H1 (cell line): ENCODE data around the gene CELF2. TPM values are rescaled to one million over a fixed set of nuclear protein-coding genes. Genes with fewer than 3 reads are reported as not detected.

Source experiments
- CTCF ChIA-PET: fragments of 300-600 bp; sonication (Branson Sonifier 250); formaldehyde crosslinking; loops from one replicate; lab custom pipeline; 2021; ENCODE audit not compliant: partially characterized antibody; lab: Charles Lee
- POLR2A ChIA-PET: fragments of 300-600 bp; sonication (Branson Sonifier 250); formaldehyde crosslinking; loops from one replicate; lab custom pipeline; 2021; ENCODE audit warnings: inconsistent platforms; ENCODE audit not compliant: partially characterized antibody; lab: Charles Lee
- DNase-seq, 2 experiments: peaks; one replicate each; pipeline versions ENCODE4 v3.0.0 to v3.0.0-alpha.2; 2010 to 2022; ENCODE audit warnings: low spot score in 2 of 2, low read depth in 1 of 2, mixed read lengths in 1 of 2
- FAIRE-seq: peaks from 2 replicates; lab custom pipeline; 2011; peaks lifted over from hg19 to GRCh38; lab: Jason Lieb, UNC
- H2AFZ ChIP-seq: 2 replicates; pipeline ENCODE4 v1.8.1; 2012; ENCODE audit warnings: low read length, inconsistent platforms
- H2AK5ac ChIP-seq: 2 replicates; pipeline ENCODE4 v1.6.1; 2013; ENCODE audit warnings: low read depth, low read length
- H2BK120ac ChIP-seq: replicated peaks from 2 replicates; pipeline ENCODE3; 2013; ENCODE audit warnings: low read depth, low read length, inconsistent platforms
- H2BK12ac ChIP-seq: 2 replicates; pipeline ENCODE4 v1.6.1; 2013; ENCODE audit warnings: low read depth, low read length
- H2BK15ac ChIP-seq: 2 replicates; pipeline ENCODE4 v1.6.1; 2013; ENCODE audit warnings: low read length
- H2BK20ac ChIP-seq: 2 replicates; pipeline ENCODE4 v1.6.1; 2013; ENCODE audit warnings: low read length
- H2BK5ac ChIP-seq: 2 replicates; pipeline ENCODE4 v1.6.1; 2013; ENCODE audit warnings: low read depth, low read length
- H3K14ac ChIP-seq: 2 replicates; pipeline ENCODE4 v1.6.1; 2013; ENCODE audit warnings: inconsistent platforms; ENCODE audit not compliant: insufficient read length
- H3K18ac ChIP-seq: 2 replicates; pipeline ENCODE4 v1.6.1; 2013; ENCODE audit warnings: low read length; ENCODE audit errors: extremely low read depth
- H3K23ac ChIP-seq: 2 replicates; pipeline ENCODE4 v1.6.1; 2013; ENCODE audit warnings: inconsistent platforms; ENCODE audit not compliant: insufficient read length
- H3K23me2 ChIP-seq: 2 replicates; pipeline ENCODE4 v1.6.1; 2013; ENCODE audit warnings: low read depth, low read length
- H3K27ac ChIP-seq: 2 replicates; pipeline ENCODE4 v1.6.1; 2011; ENCODE audit warnings: low read depth, low read length, inconsistent platforms
- H3K27me3 ChIP-seq, 4 experiments: replicated peaks in 1 of 4; 1 replicate in 1 of 4; 2 replicates in 3 of 4; pipeline versions ENCODE4 v1.6.1 to v1.8.1; 2011 to 2013; ENCODE audit warnings: low read length in 3 of 4, mild to moderate bottlenecking in 3 of 4, inconsistent platforms in 2 of 4, mixed read lengths in 2 of 4, moderate library complexity in 1 of 4; ENCODE audit not compliant: control insufficient read depth in 3 of 4, insufficient read depth in 3 of 4; ENCODE audit errors: extremely low read depth in 1 of 4
- H3K36me3 ChIP-seq, 4 experiments: 2 replicates each; pipeline versions ENCODE4 v1.6.1 to v1.8.1; 2011 to 2013; ENCODE audit warnings: mild to moderate bottlenecking in 4 of 4, low read length in 3 of 4, moderate library complexity in 2 of 4, control low read depth in 1 of 4, inconsistent platforms in 1 of 4; ENCODE audit not compliant: insufficient read depth in 4 of 4, control insufficient read depth in 2 of 4
- H3K4ac ChIP-seq: replicated peaks from 2 replicates; pipeline ENCODE3; 2013; ENCODE audit warnings: low read length, low read depth, mixed read lengths, inconsistent platforms; ENCODE audit not compliant: insufficient read length
- H3K4me1 ChIP-seq, 4 experiments: replicated peaks in 1 of 4; 1 replicate in 1 of 4; 2 replicates in 3 of 4; pipeline versions ENCODE4 v1.6.1 to v1.8.1; 2011 to 2013; ENCODE audit warnings: low read length in 3 of 4, inconsistent platforms in 2 of 4, mixed read lengths in 1 of 4; ENCODE audit not compliant: insufficient read depth in 4 of 4, control insufficient read depth in 3 of 4
- H3K4me2 ChIP-seq, 2 experiments: 2 replicates each; pipeline versions ENCODE4 v1.6.1 to v1.8.1; 2011 to 2013; ENCODE audit warnings: low read depth in 2 of 2, low read length in 2 of 2, control low read depth in 1 of 2, inconsistent platforms in 1 of 2, mild to moderate bottlenecking in 1 of 2; ENCODE audit not compliant: insufficient read depth in 1 of 2
- H3K4me3 ChIP-seq, 4 experiments: fragments of 200-600, 300-600 bp in 1 of 4; sonication (generic), shearing (Covaris generic), sonication (Bioruptor Twin) in 1 of 4; 2 replicates each; pipeline versions ENCODE4 v1.5.1 to v1.8.1; 2011 to 2016; ENCODE audit warnings: low read length in 4 of 4, low read depth in 3 of 4, control low read depth in 2 of 4, inconsistent platforms in 2 of 4, mild to moderate bottlenecking in 2 of 4, mixed read lengths in 1 of 4, moderate library complexity in 1 of 4; ENCODE audit not compliant: insufficient read depth in 2 of 4; ENCODE audit errors: extremely low read depth in 1 of 4
- H3K56ac ChIP-seq: replicated peaks from 2 replicates; pipeline ENCODE3; 2013; ENCODE audit warnings: low read depth, mild to moderate bottlenecking, mixed read lengths, low read length, inconsistent platforms; ENCODE audit not compliant: insufficient read length
- H3K79me1 ChIP-seq: 2 replicates; pipeline ENCODE4 v1.6.1; 2013; ENCODE audit warnings: low read depth, low read length, control low read depth
- H3K79me2 ChIP-seq, 2 experiments: 2 replicates each; pipeline versions ENCODE4 v1.6.1 to v1.8.1; 2012 to 2013; ENCODE audit warnings: low read length in 2 of 2, mild to moderate bottlenecking in 2 of 2, inconsistent platforms in 1 of 2; ENCODE audit not compliant: insufficient read depth in 2 of 2, control insufficient read depth in 1 of 2
- H3K9ac ChIP-seq, 4 experiments: replicated peaks in 1 of 4; 1 replicate in 1 of 4; 2 replicates in 3 of 4; pipeline versions ENCODE4 v1.6.1 to v1.8.1; 2011 to 2013; ENCODE audit warnings: low read depth in 3 of 4, low read length in 3 of 4, control low read depth in 2 of 4, mild to moderate bottlenecking in 2 of 4, moderate library complexity in 2 of 4, inconsistent platforms in 1 of 4; ENCODE audit errors: extremely low read depth in 1 of 4
- H3K9me3 ChIP-seq, 2 experiments: 2 replicates each; pipeline versions ENCODE4 v1.6.1 to v1.8.1; 2012 to 2013; ENCODE audit warnings: mild to moderate bottlenecking in 2 of 2, moderate library complexity in 2 of 2, control low read depth in 1 of 2, inconsistent platforms in 1 of 2, low read depth in 1 of 2, low read length in 1 of 2, mixed read lengths in 1 of 2; ENCODE audit not compliant: insufficient read depth in 2 of 2
- H4K20me1 ChIP-seq, 2 experiments: replicated peaks in 1 of 2; 2 replicates each; pipeline versions ENCODE3 to v1.8.1; 2011 to 2013; ENCODE audit warnings: inconsistent platforms in 2 of 2, low read length in 2 of 2, mild to moderate bottlenecking in 1 of 2; ENCODE audit not compliant: insufficient read depth in 2 of 2, control insufficient read depth in 1 of 2
- H4K5ac ChIP-seq: 2 replicates; pipeline ENCODE4 v1.6.1; 2013; ENCODE audit warnings: low read length, low read depth, mixed read lengths, inconsistent platforms; ENCODE audit not compliant: insufficient read length
- H4K8ac ChIP-seq: 2 replicates; pipeline ENCODE4 v1.8.0; 2013; ENCODE audit warnings: mild to moderate bottlenecking, moderate library complexity, low read length, inconsistent platforms; ENCODE audit not compliant: insufficient read depth; ENCODE audit errors: extremely low read depth
- H4K91ac ChIP-seq: replicated peaks from 2 replicates; pipeline ENCODE3; 2013; ENCODE audit warnings: low read length, mixed read lengths, inconsistent platforms; ENCODE audit not compliant: insufficient read length
- CBX8 ChIP-seq: fragments of 300-800, 300-1000 bp; sonication (generic); IDR thresholded peaks from 2 replicates; pipeline ENCODE4 v1.7.1; 2016; ENCODE audit warnings: low read depth, low read length, borderline replicate concordance
- GTF2F1 ChIP-seq: IDR thresholded peaks from 2 replicates; pipeline ENCODE4 v1.6.1; 2012; ENCODE audit warnings: low read depth, low read length, improper control_type of control experiment, borderline replicate concordance
- HDAC6 ChIP-seq: IDR thresholded peaks from one replicate; pipeline ENCODE4 v1.7.1; 2012; ENCODE audit warnings: low read depth, mild to moderate bottlenecking, inconsistent platforms, low read length, moderate library complexity
- RBBP5 ChIP-seq: IDR thresholded peaks from 2 replicates; pipeline ENCODE4 v1.7.1; 2012; ENCODE audit warnings: low read depth, mild to moderate bottlenecking, inconsistent platforms, low read length, moderate library complexity, borderline replicate concordance
- SIRT6 ChIP-seq: IDR thresholded peaks from one replicate; pipeline ENCODE4 v1.7.1; 2012; ENCODE audit warnings: low read length, inconsistent platforms
- TAF7 ChIP-seq: optimal IDR thresholded peaks from 2 replicates; pipeline ENCODE3; 2011; ENCODE audit warnings: low read depth, mild to moderate bottlenecking, inconsistent platforms, low read length, moderate library complexity, borderline replicate concordance
- TCF12 ChIP-seq: IDR thresholded peaks from 2 replicates; pipeline ENCODE4 v1.6.1; 2011; ENCODE audit warnings: low read depth, mild to moderate bottlenecking, low read length
- YY1 ChIP-seq: IDR thresholded peaks from 2 replicates; pipeline ENCODE4 v1.6.1; 2011; ENCODE audit warnings: low read depth, mild to moderate bottlenecking, low read length
- ZNF274 ChIP-seq: IDR thresholded peaks from 2 replicates; pipeline ENCODE4 v1.7.0; 2012; ENCODE audit warnings: low read length, borderline replicate concordance; ENCODE audit errors: extremely low read depth
- WGBS, 2 experiments: shearing (Covaris generic) in 1 of 2; methylation state at CpG; one replicate each; pipeline versions ENCODE4 v1.1.6 to v1.1.7; 2013 to 2015; ENCODE audit warnings: low lambda C conversion rate in 2 of 2, mixed read lengths in 2 of 2, inconsistent platforms in 1 of 2, low coverage in 1 of 2, missing lambda C conversion rate in 1 of 2; ENCODE audit not compliant: insufficient replicate concordance in 2 of 2, insufficient coverage in 1 of 2, insufficient read length in 1 of 2; ENCODE audit errors: extremely low coverage in 1 of 2, missing lambda C conversion rate in 1 of 2; 5-methylcytosine and 5-hydroxymethylcytosine counted together
- polyA plus RNA-seq, 7 experiments: library from polyadenylated mRNA; depleted of rRNA in 3 of 7; stranded (reverse) in 5 of 7; unstranded in 2 of 7; fragments of >200 nt in 5 of 7; fragments of 200-250 nt in 2 of 7; gene quantifications; 1 replicate in 5 of 7; 2 replicates in 1 of 7; 4 replicates in 1 of 7; pipeline versions ENCODE4 v1.2.1 to v1.2.3, GENCODE V29; 2011 to 2013; ENCODE audit warnings: missing spikeins in 2 of 7, mixed read lengths in 2 of 7
- total RNA-seq: library from RNA; stranded (reverse); fragmentation: NEBNext Ultra II Directional; extraction: Animal tissue kit (Norgen Biotek cat#: 25700); gene quantifications from 2 replicates; pipeline ENCODE4 v1.2.1, GENCODE V29; 2021
- TF ChIP-seq, protein P1 (sequence below): IDR thresholded peaks from 2 replicates; pipeline ENCODE4 v1.6.1; 2012; ENCODE audit warnings: low read length, inconsistent platforms
- TF ChIP-seq, protein P2 (sequence below): IDR thresholded peaks from 2 replicates; pipeline ENCODE4 v1.6.1; 2011; ENCODE audit warnings: low read depth, mild to moderate bottlenecking, low read length; ENCODE audit not compliant: insufficient read depth

CELF2 gene
- total and polyA plus RNA-seq, 2 of the 8 experiments (the other 6 are each of a cell fraction or from before 2014, with no cell fraction given), result 18.3 to 22.7 TPM

DNA sequence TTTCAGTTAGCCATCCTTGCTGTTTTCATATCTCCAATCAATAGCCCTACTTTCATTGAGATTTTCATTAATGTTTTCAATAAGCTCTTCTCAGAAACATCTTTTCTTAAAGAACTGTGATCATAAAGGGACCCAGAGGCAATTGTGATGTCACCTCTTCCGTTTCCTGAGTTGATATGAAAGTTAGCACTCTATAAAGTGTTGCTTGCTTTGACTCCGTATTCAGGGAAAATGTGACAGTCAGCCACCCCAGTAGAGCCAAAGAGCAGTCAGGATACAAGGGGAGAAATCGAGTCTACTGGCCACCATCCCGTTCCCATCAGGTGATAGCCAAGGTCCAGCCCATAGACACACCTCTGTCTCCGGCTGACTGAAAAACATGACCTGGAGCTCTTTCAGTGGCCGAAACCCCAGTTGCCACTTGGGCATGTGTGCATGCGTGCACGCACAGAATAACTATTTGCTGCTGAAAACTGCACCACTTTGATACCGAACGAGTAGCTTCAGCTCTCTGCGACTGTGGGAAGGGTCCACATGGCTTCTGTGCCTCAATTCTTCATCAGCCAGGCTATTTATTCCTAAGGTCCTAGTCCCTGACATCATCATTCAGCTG lies 302.4 kb downstream of the CELF2 start:
- POLR2A ChIA-PET, result no interaction called here
- H2BK20ac ChIP-seq, result no peak overlapping the region

More for the DNA sequence above, 302.4 kb downstream of the CELF2 start:
- H4K20me1 ChIP-seq, result no peaks in the 10 kb centered on the region
- no peak overlapping the region for H3K56ac ChIP-seq
- FAIRE-seq, result no peak
- TF ChIP-seq GTF2F1 (no peak), YY1 (no peak), ZNF274 (no peak), TAF7 (no peak), HDAC6 (no peak), RBBP5 (no peak), SIRT6 (no peak), TCF12 (no peak), CBX8 (no peak)
- TF ChIP-seq, protein P1, sequence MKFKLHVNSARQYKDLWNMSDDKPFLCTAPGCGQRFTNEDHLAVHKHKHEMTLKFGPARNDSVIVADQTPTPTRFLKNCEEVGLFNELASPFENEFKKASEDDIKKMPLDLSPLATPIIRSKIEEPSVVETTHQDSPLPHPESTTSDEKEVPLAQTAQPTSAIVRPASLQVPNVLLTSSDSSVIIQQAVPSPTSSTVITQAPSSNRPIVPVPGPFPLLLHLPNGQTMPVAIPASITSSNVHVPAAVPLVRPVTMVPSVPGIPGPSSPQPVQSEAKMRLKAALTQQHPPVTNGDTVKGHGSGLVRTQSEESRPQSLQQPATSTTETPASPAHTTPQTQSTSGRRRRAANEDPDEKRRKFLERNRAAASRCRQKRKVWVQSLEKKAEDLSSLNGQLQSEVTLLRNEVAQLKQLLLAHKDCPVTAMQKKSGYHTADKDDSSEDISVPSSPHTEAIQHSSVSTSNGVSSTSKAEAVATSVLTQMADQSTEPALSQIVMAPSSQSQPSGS, result no peak
- TF ChIP-seq, protein P2, sequence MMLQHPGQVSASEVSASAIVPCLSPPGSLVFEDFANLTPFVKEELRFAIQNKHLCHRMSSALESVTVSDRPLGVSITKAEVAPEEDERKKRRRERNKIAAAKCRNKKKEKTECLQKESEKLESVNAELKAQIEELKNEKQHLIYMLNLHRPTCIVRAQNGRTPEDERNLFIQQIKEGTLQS, result no peak
- TF ChIP-seq, all 59 proteins: peak for 0
- Histone ChIP-seq H2AK5ac (no peak overlapping the region), H3K4me2 (no peak overlapping the region), H3K23ac (no peak overlapping the region), H3K9ac (no peak overlapping the region), H2BK120ac (no peak overlapping the region), H3K79me1 (no peaks in the 10 kb centered on the region; the same call in 1 of the 2 replicates), H3K23me2 (no peaks in the 10 kb centered on the region), H3K27ac (no peak overlapping the region), H4K8ac (no peak overlapping the region; the same call in 1 of the 2 replicates), H3K4ac (no peak overlapping the region), H3K27me3 (no peaks in the 10 kb centered on the region), H3K9me3 (no peaks in the 10 kb centered on the region), H3K4me3 (no peak overlapping the region), H2BK15ac (no peak overlapping the region), H2BK12ac (no peak overlapping the region), H3K36me3 (no peaks in the 10 kb centered on the region), H4K91ac (no peak overlapping the region), H3K14ac (no peak overlapping the region), H3K4me1 (no peaks in the 10 kb centered on the region), H3K18ac (no peak overlapping the region), H4K5ac (no peak overlapping the region), H2AFZ (no peak overlapping the region), H3K79me2 (no peaks in the 10 kb centered on the region), H2BK5ac (no peak overlapping the region)
- peak in 1 of 2 experiments; percentile 29 for DNase-seq
- 94% methylated on average over 11 of the region's 11 CpGs; no CpG with 5 or more reads in 1 of the 2 experiments for WGBS, 2 experiments
- CTCF ChIA-PET, result interaction anchor here (0.7 to 2.6 kb wide), 9 partner anchors 8 to 78 kb away, joined by 3 to 16 read pairs (median 4); no protein-coding TSS in a partner anchor
